ENCODE data around the gene NPAS4. TPM values are rescaled to one million over a fixed set of nuclear protein-coding genes. Genes with fewer than 3 reads are reported as not detected.
"Not testable (repeated sequence)": the region's sequence is repeated elsewhere in the genome, so short reads cannot be mapped to it uniquely, and the experiment has no call there.

The NPAS4 gene
- polyA plus RNA-seq (2012; ENCODE audit: insufficient read depth, insufficient read length, low read depth), result not detected

GRCh38 chr11:66420671-66421476 is at the start of gene NPAS4:
NPAS4 (plus strand) TSS chr11:66421035; CDS start chr11:66421180, 145 bp downstream.
- DNase-seq, result peak; percentile 65
- H3K4me1 ChIP-seq, result peaks cover 4% of the 10 kb centered on the region
- H3K36me3 ChIP-seq, result no peaks in the 10 kb centered on the region
- H3K4me3 ChIP-seq (ENCODE audit: low read depth, low read length), result peak within 1 kb of the TSS; percentile 68
- no peaks in the 10 kb centered on the region for H3K9me3 ChIP-seq
- no peak for TF ChIP-seq CTCF (IDR thresholded peaks at IDR 0.05; ENCODE audit: low read depth, low read length)
- H3K27me3 ChIP-seq, result peaks cover 27% of the 10 kb centered on the region

DNA sequence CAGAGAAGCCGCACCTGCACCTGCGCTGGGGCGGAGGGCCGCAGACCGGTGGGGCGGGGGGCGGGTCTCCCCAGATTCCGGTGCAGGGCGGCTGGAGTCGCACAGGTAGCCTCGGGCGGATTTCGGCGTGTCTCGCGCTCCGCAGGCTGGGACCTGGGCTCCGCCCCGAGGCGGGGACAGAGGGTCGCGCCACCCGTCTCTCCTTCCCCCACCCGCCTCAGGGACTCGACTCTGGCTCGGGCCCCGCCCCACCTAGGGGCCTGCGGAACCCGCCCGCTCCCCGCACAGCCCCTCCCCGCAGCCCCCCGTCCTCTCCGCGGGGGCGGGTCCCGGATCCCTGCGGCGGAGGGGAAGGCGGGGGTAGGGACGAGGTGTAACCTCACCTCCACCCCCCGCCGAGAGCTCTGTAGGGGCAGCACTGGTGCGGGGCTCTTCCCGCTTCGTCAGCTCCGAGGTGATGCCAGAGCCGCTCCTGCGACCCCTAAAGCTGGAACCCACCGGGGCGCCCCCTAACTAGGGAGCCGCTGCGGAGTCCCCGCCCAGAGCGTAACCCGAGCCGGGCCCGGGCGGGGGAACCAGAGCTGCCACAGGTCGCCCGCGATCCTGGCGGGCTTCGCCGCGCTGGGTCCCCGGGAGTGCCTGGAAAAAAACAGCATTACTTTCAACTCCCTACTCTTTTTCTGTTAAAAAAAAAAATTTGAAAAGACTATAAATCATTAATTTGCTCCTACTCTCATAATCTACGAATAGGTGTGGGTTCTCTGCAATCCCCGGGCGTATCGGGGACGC is 49.0 kb upstream of the NPAS4 start, which contains the start of gene SLC29A2:
SLC29A2 (minus strand) TSS at position 134 of the 789 bp plus-strand sequence. CDS start 169 bp downstream, outside the sequence.
- H3K4me3 ChIP-seq (ENCODE audit: low read depth, low read length), result peak within 1 kb of the TSS; percentile 85
- no peaks in the 10 kb centered on the region for H3K4me1 ChIP-seq
- peak; percentile 90 for DNase-seq
- no peaks in the 10 kb centered on the region for H3K27me3 ChIP-seq
- no peaks in the 10 kb centered on the region for H3K9me3 ChIP-seq
- no peak for TF ChIP-seq CTCF (IDR thresholded peaks at IDR 0.05; ENCODE audit: low read depth, low read length)
- H3K36me3 ChIP-seq, result peaks cover 10% of the 10 kb centered on the region

DNA sequence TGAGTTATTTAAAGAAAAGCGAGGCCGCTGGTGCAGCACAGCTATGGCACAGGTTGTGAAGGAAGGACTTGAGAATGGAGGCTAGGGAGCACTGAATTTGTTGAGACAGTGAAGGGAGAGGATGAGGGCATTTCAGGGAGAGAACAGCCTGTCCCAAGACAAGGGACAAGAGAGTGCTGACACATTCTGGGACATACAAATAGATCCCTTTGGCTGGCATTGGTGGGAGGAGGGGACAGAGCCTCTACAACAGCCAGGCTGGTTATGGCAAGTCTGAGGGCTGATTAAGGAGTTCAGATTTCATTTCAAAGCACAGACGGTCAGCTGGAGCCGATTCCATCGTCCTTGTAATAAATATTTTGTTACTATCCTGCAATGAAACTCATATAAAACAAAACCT is 47.6 kb upstream of the NPAS4 start:
- no peak overlapping the region for H3K4me3 ChIP-seq (ENCODE audit: low read depth, low read length)
- TF ChIP-seq CTCF (IDR thresholded peaks at IDR 0.05; ENCODE audit: low read depth, low read length), result no peak
- H3K4me1 ChIP-seq, result no peaks in the 10 kb centered on the region
- no peaks in the 10 kb centered on the region for H3K9me3 ChIP-seq
- H3K27me3 ChIP-seq, result no peaks in the 10 kb centered on the region
- DNase-seq, result no peak
- H3K36me3 ChIP-seq, result peaks cover 5% of the 10 kb centered on the region

DNA sequence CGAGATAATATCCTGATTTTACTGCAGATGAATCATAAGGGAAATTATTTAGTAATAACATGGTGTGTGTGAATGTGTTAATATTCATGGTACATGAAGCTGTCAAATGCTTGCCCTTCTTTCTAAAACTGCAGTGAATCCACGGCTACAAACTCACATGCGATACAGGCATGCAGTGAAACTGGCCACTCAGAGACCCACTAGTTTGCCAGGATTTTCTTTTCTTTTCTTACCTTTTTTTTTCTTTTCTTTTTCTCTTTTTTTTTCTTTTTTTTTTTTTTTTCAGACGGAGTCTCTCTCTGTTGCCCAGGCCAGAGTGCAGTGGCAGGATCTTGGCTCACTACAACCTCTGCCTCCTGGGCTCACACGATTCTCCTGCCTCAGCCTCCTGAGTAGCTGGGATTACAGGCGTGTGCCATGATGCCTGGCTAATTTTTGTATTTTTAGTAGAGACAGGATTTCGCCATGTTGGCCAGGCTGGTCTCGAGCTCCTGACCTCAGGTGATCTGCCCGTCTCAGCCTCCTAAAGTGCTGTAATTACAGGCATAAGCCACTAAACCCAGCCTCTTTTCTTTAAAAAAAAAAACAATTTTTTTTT is 47.0 kb upstream of the NPAS4 start:
- not testable (repeated sequence) for H3K9me3 ChIP-seq; H3K36me3 ChIP-seq; H3K4me1 ChIP-seq; H3K4me3 ChIP-seq (ENCODE audit: low read depth, low read length); DNase-seq; H3K27me3 ChIP-seq

GRCh38 chr11:66380264-66380663 is 40.6 kb upstream of the NPAS4 start:
- H3K9me3 ChIP-seq; H3K4me1 ChIP-seq; H3K4me3 ChIP-seq (ENCODE audit: low read depth, low read length); DNase-seq; H3K27me3 ChIP-seq; H3K36me3 ChIP-seq: not testable (repeated sequence)
- 0 out of 2 replicates have a peak, but pooled peaks have one; percentile 12 for TF ChIP-seq CTCF (IDR thresholded peaks at IDR 0.05; ENCODE audit: low read depth, low read length)

- H3K9me3 ChIP-seq; H3K36me3 ChIP-seq; H3K27me3 ChIP-seq; DNase-seq; H3K4me3 ChIP-seq (ENCODE audit: low read depth, low read length); H3K4me1 ChIP-seq: not testable (repeated sequence)
These were observed 36.5 kb upstream of the NPAS4 start for GRCh38 chr11:66384316-66384715.

Measured in BE2C (cell line).